Neural cell (in vitro differentiated cells): ENCODE data around the gene THYN1. TPM values are rescaled to one million over a fixed set of nuclear protein-coding genes. Genes with fewer than 3 reads are reported as not detected.

Experiments
- H2AFZ ChIP-seq: fragments of 200-600, 300-800 bp; sonication (generic), shearing (Covaris generic); 2 replicates; pipeline ENCODE4 v1.6.0; 2014; ENCODE audit warnings: low read depth, mild to moderate bottlenecking, antibody characterized with exemption, low read length, moderate library complexity
- H3F3A ChIP-seq: fragments of 200-600 bp; shearing (Covaris generic); 2 replicates; pipeline ENCODE4 v1.6.1; 2016; ENCODE audit warnings: mild to moderate bottlenecking, moderate library complexity, mixed read lengths, antibody characterized with exemption, low read length; ENCODE audit not compliant: insufficient read depth, poor library complexity, severe bottlenecking
- H3K27ac ChIP-seq: fragments of 200-600, 300-800 bp; sonication (generic), shearing (Covaris generic); 2 replicates; pipeline ENCODE4 v1.5.1; 2014; ENCODE audit warnings: mild to moderate bottlenecking, low read length, moderate library complexity
- H3K27me3 ChIP-seq: fragments of 300-800, 200-600 bp; sonication (generic), shearing (Covaris generic); 2 replicates; pipeline ENCODE4 v1.6.0; 2014; ENCODE audit warnings: mild to moderate bottlenecking, low read depth, low read length, moderate library complexity; ENCODE audit not compliant: insufficient read depth
- H3K36me3 ChIP-seq: fragments of 300-800, 200-600 bp; sonication (generic), shearing (Covaris generic); 2 replicates; pipeline ENCODE4 v1.5.1; 2014; ENCODE audit warnings: mild to moderate bottlenecking, antibody characterized with exemption, low read length, moderate library complexity; ENCODE audit not compliant: insufficient read depth
- H3K4me2 ChIP-seq: fragments of 300-800, 200-600 bp; sonication (generic), shearing (Covaris generic); 2 replicates; pipeline ENCODE4 v1.6.0; 2014; ENCODE audit warnings: mild to moderate bottlenecking, low read length
- H3K4me3 ChIP-seq: fragments of 300-800, 200-600 bp; sonication (generic), shearing (Covaris generic); 2 replicates; pipeline ENCODE4 v1.5.1; 2014; ENCODE audit warnings: mild to moderate bottlenecking, low read length, moderate library complexity
- H3K79me2 ChIP-seq: fragments of 200-600 bp; shearing (Covaris generic); replicated peaks from 2 replicates; pipeline ENCODE4 v1.6.0; 2014; ENCODE audit warnings: mild to moderate bottlenecking, low read length, moderate library complexity; ENCODE audit not compliant: insufficient read depth
- H3K9ac ChIP-seq: fragments of 300-800, 200-600 bp; sonication (generic), shearing (Covaris generic); 2 replicates; pipeline ENCODE4 v1.6.1; 2016; ENCODE audit warnings: mild to moderate bottlenecking, low read length, mixed read lengths
- H3K9me2 ChIP-seq: fragments of 200-600 bp; shearing (Covaris generic); 2 replicates; pipeline ENCODE4 v1.6.1; 2016; ENCODE audit warnings: mild to moderate bottlenecking, low read length, mixed read lengths; ENCODE audit not compliant: insufficient read depth
- H3K9me3 ChIP-seq: fragments of 200-600, 300-800 bp; sonication (generic), shearing (Covaris generic); 2 replicates; pipeline ENCODE4 v1.6.1; 2016; ENCODE audit warnings: mild to moderate bottlenecking, mixed run types, low read length, moderate library complexity, mixed read lengths
- H4K20me1 ChIP-seq: fragments of 200-600 bp; shearing (Covaris generic); 2 replicates; pipeline ENCODE4 v1.6.1; 2016; ENCODE audit warnings: mild to moderate bottlenecking, mixed run types; ENCODE audit not compliant: insufficient read depth
- EP300 ChIP-seq: fragments of 450-650 bp; conservative IDR thresholded peaks from 2 replicates; pipeline ENCODE4 v1.6.1; 2014; ENCODE audit warnings: antibody characterized with exemption, mild to moderate bottlenecking, moderate library complexity; ENCODE audit not compliant: poor library complexity, severe bottlenecking
- EZH2 ChIP-seq: fragments of 200-600, 300-800 bp; shearing (Covaris generic), sonication (generic); IDR thresholded peaks from 2 replicates; pipeline ENCODE4 v1.6.1; 2014; ENCODE audit warnings: antibody characterized with exemption, low read length, borderline replicate concordance, mild to moderate bottlenecking; ENCODE audit not compliant: insufficient read depth, poor library complexity, severe bottlenecking
- MXI1 ChIP-seq: fragments of 450-650 bp; conservative IDR thresholded peaks from 2 replicates; pipeline ENCODE4 v1.6.1; 2014; ENCODE audit warnings: antibody characterized with exemption, mild to moderate bottlenecking; ENCODE audit not compliant: poor library complexity, severe bottlenecking
- POLR2AphosphoS5 ChIP-seq: IDR thresholded peaks from 2 replicates; pipeline ENCODE4 v1.6.1; 2012
- RAD21 ChIP-seq: fragments of 450-650 bp; conservative IDR thresholded peaks from 2 replicates; pipeline ENCODE4 v1.6.1; 2014; ENCODE audit warnings: antibody characterized with exemption, mild to moderate bottlenecking, moderate library complexity
- REST ChIP-seq: IDR thresholded peaks from 2 replicates; pipeline ENCODE4 v1.6.1; 2012; ENCODE audit warnings: borderline replicate concordance
- SMC3 ChIP-seq: fragments of 450-650 bp; conservative IDR thresholded peaks from 2 replicates; pipeline ENCODE4 v1.6.1; 2014; ENCODE audit warnings: antibody characterized with exemption, mild to moderate bottlenecking, moderate library complexity; ENCODE audit not compliant: poor library complexity
- TAF1 ChIP-seq: IDR thresholded peaks from 2 replicates; pipeline ENCODE4 v1.6.1; 2012; ENCODE audit warnings: low read depth
- polyA plus RNA-seq: library from polyadenylated mRNA; depleted of rRNA; stranded (reverse); fragments of >200 nt; gene quantifications from 2 replicates; pipeline ENCODE4 v1.2.3, GENCODE V29; 2014
- TF ChIP-seq, protein P1 (sequence below): fragments of 450-650 bp; IDR thresholded peaks from 2 replicates; pipeline ENCODE4 v1.5.1; 2014; ENCODE audit warnings: antibody characterized with exemption, mild to moderate bottlenecking, moderate library complexity; ENCODE audit not compliant: poor library complexity, severe bottlenecking

THYN1 gene
- polyA plus RNA-seq, 1 donor from 2014 or later: 164 TPM

- Histone ChIP-seq H3K9me2 (no peaks in the 10 kb centered on the region), H3K4me3 (no peak overlapping the region), H3K9me3 (no peaks in the 10 kb centered on the region), H3K4me2 (no peak overlapping the region), H3F3A (no peaks in the 10 kb centered on the region), H3K79me2 (peaks cover 10% of the 10 kb centered on the region), H3K9ac (no peak overlapping the region), H4K20me1 (no peaks in the 10 kb centered on the region), H3K27ac (no peak overlapping the region), H3K27me3 (no peaks in the 10 kb centered on the region), H2AFZ (no peak overlapping the region), H3K36me3 (no peaks in the 10 kb centered on the region)
- TF ChIP-seq, protein P1, sequence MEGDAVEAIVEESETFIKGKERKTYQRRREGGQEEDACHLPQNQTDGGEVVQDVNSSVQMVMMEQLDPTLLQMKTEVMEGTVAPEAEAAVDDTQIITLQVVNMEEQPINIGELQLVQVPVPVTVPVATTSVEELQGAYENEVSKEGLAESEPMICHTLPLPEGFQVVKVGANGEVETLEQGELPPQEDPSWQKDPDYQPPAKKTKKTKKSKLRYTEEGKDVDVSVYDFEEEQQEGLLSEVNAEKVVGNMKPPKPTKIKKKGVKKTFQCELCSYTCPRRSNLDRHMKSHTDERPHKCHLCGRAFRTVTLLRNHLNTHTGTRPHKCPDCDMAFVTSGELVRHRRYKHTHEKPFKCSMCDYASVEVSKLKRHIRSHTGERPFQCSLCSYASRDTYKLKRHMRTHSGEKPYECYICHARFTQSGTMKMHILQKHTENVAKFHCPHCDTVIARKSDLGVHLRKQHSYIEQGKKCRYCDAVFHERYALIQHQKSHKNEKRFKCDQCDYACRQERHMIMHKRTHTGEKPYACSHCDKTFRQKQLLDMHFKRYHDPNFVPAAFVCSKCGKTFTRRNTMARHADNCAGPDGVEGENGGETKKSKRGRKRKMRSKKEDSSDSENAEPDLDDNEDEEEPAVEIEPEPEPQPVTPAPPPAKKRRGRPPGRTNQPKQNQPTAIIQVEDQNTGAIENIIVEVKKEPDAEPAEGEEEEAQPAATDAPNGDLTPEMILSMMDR: no peak
- no peak for TF ChIP-seq EP300
- TF ChIP-seq RAD21: no peak
- no peak for TF ChIP-seq EZH2
- TF ChIP-seq TAF1: no peak
- TF ChIP-seq MXI1: no peak
- no peak for TF ChIP-seq POLR2AphosphoS5
- TF ChIP-seq SMC3: no peak
- TF ChIP-seq REST: no peak
Observed at GRCh38 chr11:134258577-134258976, 5.4 kb upstream of the THYN1 start.

DNA sequence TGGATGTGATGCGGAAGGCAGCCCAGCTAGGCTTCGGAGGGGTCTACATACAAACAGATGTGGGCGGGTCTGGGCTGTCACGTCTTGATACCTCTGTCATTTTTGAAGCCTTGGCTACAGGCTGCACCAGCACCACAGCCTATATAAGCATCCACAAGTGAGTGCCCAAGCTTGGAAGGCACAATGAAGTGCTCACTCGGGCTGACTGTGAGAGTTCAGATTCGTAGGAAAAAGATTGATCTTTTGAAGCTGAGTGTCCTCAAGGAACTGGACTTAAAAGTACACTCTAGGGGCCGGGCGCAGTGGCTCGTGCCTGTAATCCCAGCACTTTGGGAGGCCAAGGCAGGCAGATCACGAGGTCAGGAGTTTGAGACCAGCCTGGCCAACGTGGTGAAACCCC lies 3.9 kb upstream of the THYN1 start:
- no peaks in the 10 kb centered on the region for H3K36me3 ChIP-seq

More for the DNA sequence above, 3.9 kb upstream of the THYN1 start:
- no peaks in the 10 kb centered on the region for H3F3A ChIP-seq
- H3K27me3 ChIP-seq: no peaks in the 10 kb centered on the region
- peaks cover 10% of the 10 kb centered on the region for H3K79me2 ChIP-seq
- no peak for TF ChIP-seq EP300
- no peak for TF ChIP-seq SMC3
- no peak for TF ChIP-seq EZH2
- TF ChIP-seq POLR2AphosphoS5: no peak
- TF ChIP-seq MXI1: no peak
- no peak for TF ChIP-seq TAF1
- TF ChIP-seq RAD21: no peak
- TF ChIP-seq REST: no peak
- TF ChIP-seq, protein P1: no peak
- H3K4me2 ChIP-seq: no peak overlapping the region
- H3K4me3 ChIP-seq: no peak overlapping the region
- no peak overlapping the region for H2AFZ ChIP-seq
- H3K9ac ChIP-seq: no peak overlapping the region
- H3K9me2 ChIP-seq: no peaks in the 10 kb centered on the region
- no peak overlapping the region for H3K27ac ChIP-seq
- H3K9me3 ChIP-seq: no peaks in the 10 kb centered on the region
- no peaks in the 10 kb centered on the region for H4K20me1 ChIP-seq
